ENCODE results near the gene PECR.

- TF ChIP-seq POLR2A (IDR thresholded peaks at IDR 0.05), result no peak
- TF ChIP-seq CTCF (IDR thresholded peaks at IDR 0.05 in 8 of 11, conservative IDR thresholded peaks at IDR 0.05 in 3 of 11), result no peak
Observed at GRCh38 chr2:216092646-216093045, 11.0 kb upstream of the PECR start.

Measured in spleen (tissue), 7 donors.